H9 (cell line): Measurements from ENCODE around the gene UBXN10. TPM values are rescaled to one million over a fixed set of nuclear protein-coding genes. Genes with fewer than 3 reads are reported as not detected.

Experiments
- DNase-seq: peaks from one replicate; pipeline ENCODE4 v3.0.0-alpha.2; 2017
- H2AFZ ChIP-seq: one replicate; pipeline ENCODE4 v1.6.1; 2013; ENCODE audit warnings: mild to moderate bottlenecking, low read length, control low read depth, moderate library complexity
- H2AK5ac ChIP-seq: 2 replicates; pipeline ENCODE4 v1.6.1; 2013; ENCODE audit warnings: low read length, control low read depth, mixed read lengths; ENCODE audit not compliant: insufficient read length
- H2BK120ac ChIP-seq: one replicate; pipeline ENCODE4 v1.6.1; 2013; ENCODE audit warnings: low read depth, mild to moderate bottlenecking, low read length, control low read depth, inconsistent platforms; ENCODE audit not compliant: poor library complexity, severe bottlenecking
- H2BK12ac ChIP-seq: 2 replicates; pipeline ENCODE4 v1.6.1; 2013; ENCODE audit warnings: low read length, control low read depth, mixed read lengths, low read depth; ENCODE audit not compliant: insufficient read length
- H2BK15ac ChIP-seq: 2 replicates; pipeline ENCODE4 v1.6.1; 2013; ENCODE audit warnings: low read depth, low read length, control low read depth
- H2BK20ac ChIP-seq: one replicate; pipeline ENCODE4 v1.6.1; 2013; ENCODE audit warnings: low read depth, mild to moderate bottlenecking, low read length, control low read depth, inconsistent platforms; ENCODE audit not compliant: poor library complexity, severe bottlenecking
- H2BK5ac ChIP-seq: 2 replicates; pipeline ENCODE4 v1.6.1; 2013; ENCODE audit warnings: low read length, control low read depth, mixed read lengths; ENCODE audit not compliant: insufficient read length
- H3K14ac ChIP-seq: 2 replicates; pipeline ENCODE4 v1.6.1; 2013; ENCODE audit warnings: low read length, control low read depth; ENCODE audit not compliant: insufficient read depth
- H3K18ac ChIP-seq: 2 replicates; pipeline ENCODE4 v1.6.1; 2013; ENCODE audit warnings: low read depth, mild to moderate bottlenecking, mixed read lengths, low read length, control low read depth; ENCODE audit not compliant: insufficient read length
- H3K23ac ChIP-seq: 2 replicates; pipeline ENCODE4 v1.6.1; 2013; ENCODE audit warnings: low read length, control low read depth, mixed read lengths, low read depth; ENCODE audit not compliant: insufficient read length
- H3K23me2 ChIP-seq: 2 replicates; pipeline ENCODE4 v1.6.1; 2013; ENCODE audit warnings: low read depth, mild to moderate bottlenecking, mixed read lengths, low read length, control low read depth; ENCODE audit not compliant: insufficient read length, poor library complexity, severe bottlenecking
- H3K27ac ChIP-seq: 2 replicates; pipeline ENCODE4 v1.5.1; 2013; ENCODE audit warnings: low read length, control low read depth, mixed read lengths, low read depth; ENCODE audit not compliant: insufficient read length
- H3K27me3 ChIP-seq: 2 replicates; pipeline ENCODE4 v1.6.1; 2013; ENCODE audit warnings: low read length, control low read depth, inconsistent platforms; ENCODE audit not compliant: insufficient read depth
- H3K4ac ChIP-seq: 2 replicates; pipeline ENCODE4 v1.6.1; 2013; ENCODE audit warnings: low read depth, mild to moderate bottlenecking, control low read depth, inconsistent platforms, low read length, moderate library complexity
- H3K4me1 ChIP-seq: 2 replicates; pipeline ENCODE4 v1.6.1; 2013; ENCODE audit warnings: low read length, control low read depth, inconsistent platforms; ENCODE audit not compliant: insufficient read depth
- H3K4me2 ChIP-seq: 2 replicates; pipeline ENCODE4 v1.6.1; 2013; ENCODE audit warnings: low read length, control low read depth, mixed read lengths; ENCODE audit not compliant: insufficient read length, insufficient read depth
- H3K56ac ChIP-seq: 2 replicates; pipeline ENCODE4 v1.6.1; 2013; ENCODE audit warnings: low read depth, mild to moderate bottlenecking, mixed read lengths, low read length, control low read depth; ENCODE audit not compliant: insufficient read length
- H3K79me1 ChIP-seq: 2 replicates; pipeline ENCODE4 v1.6.1; 2013; ENCODE audit warnings: low read depth, mild to moderate bottlenecking, moderate library complexity, low read length, control low read depth, inconsistent platforms; ENCODE audit not compliant: insufficient read depth, poor library complexity, severe bottlenecking
- H3K79me2 ChIP-seq: 2 replicates; pipeline ENCODE4 v1.6.1; 2013; ENCODE audit warnings: low read length, control low read depth, inconsistent platforms; ENCODE audit not compliant: insufficient read depth
- H3K9ac ChIP-seq: 2 replicates; pipeline ENCODE4 v1.6.1; 2013; ENCODE audit warnings: low read length, control low read depth, mixed read lengths; ENCODE audit not compliant: insufficient read length; ENCODE audit errors: extremely low read depth
- H3K9me3 ChIP-seq: one replicate; pipeline ENCODE4 v1.6.1; 2013; ENCODE audit warnings: low read depth, low read length, inconsistent platforms; ENCODE audit not compliant: control insufficient read depth
- H3T11ph ChIP-seq: one replicate; pipeline ENCODE4 v1.6.1; 2013; ENCODE audit warnings: mild to moderate bottlenecking, low read length, control low read depth, inconsistent platforms
- H4K20me1 ChIP-seq: one replicate; pipeline ENCODE4 v1.6.1; 2013; ENCODE audit not compliant: control insufficient read depth, insufficient read length, insufficient read depth
- H4K5ac ChIP-seq: 2 replicates; pipeline ENCODE4 v1.6.1; 2013; ENCODE audit warnings: low read depth, mild to moderate bottlenecking, mixed read lengths, low read length, control low read depth; ENCODE audit not compliant: insufficient read length
- H4K8ac ChIP-seq: replicated peaks from 2 replicates; pipeline ENCODE4 v1.6.1; 2013; ENCODE audit warnings: low read length, control low read depth, mixed read lengths, low read depth; ENCODE audit not compliant: insufficient read length
- H4K91ac ChIP-seq: 2 replicates; pipeline ENCODE4 v1.6.1; 2013; ENCODE audit warnings: low read depth, mild to moderate bottlenecking, moderate library complexity, mixed read lengths, low read length, control low read depth; ENCODE audit not compliant: insufficient read length
- H3K27ac Mint-ChIP-seq, 3 experiments: 2 replicates in 2 of 3; 3 replicates in 1 of 3; pipeline ENCODE4 v1.8.0; 2020 to 2021; ENCODE audit warnings: mixed read lengths in 3 of 3, mild to moderate bottlenecking in 1 of 3, moderate library complexity in 1 of 3
- H3K27me3 Mint-ChIP-seq: 2 replicates; pipeline ENCODE4 v1.8.0; 2021; ENCODE audit warnings: low read depth, mild to moderate bottlenecking, moderate library complexity, mixed read lengths
- H3K36me3 Mint-ChIP-seq, 3 experiments: 2 replicates in 2 of 3; 3 replicates in 1 of 3; pipeline ENCODE4 v1.8.0; 2020 to 2021; ENCODE audit warnings: low read depth in 3 of 3, mixed read lengths in 3 of 3; ENCODE audit not compliant: insufficient read depth in 1 of 3
- H3K4me1 Mint-ChIP-seq, 2 experiments: 2 replicates each; pipeline ENCODE4 v1.8.0; 2020; ENCODE audit warnings: mixed read lengths in 2 of 2
- H3K4me3 Mint-ChIP-seq, 2 experiments: 2 replicates in 1 of 2; 3 replicates in 1 of 2; pipeline ENCODE4 v1.8.0; 2020 to 2021; ENCODE audit warnings: mild to moderate bottlenecking in 2 of 2, mixed read lengths in 2 of 2, moderate library complexity in 1 of 2
- H3K9me3 Mint-ChIP-seq, 2 experiments: 2 replicates in 1 of 2; 3 replicates in 1 of 2; pipeline ENCODE4 v1.8.0; 2020; ENCODE audit warnings: mild to moderate bottlenecking in 2 of 2, mixed read lengths in 2 of 2, moderate library complexity in 1 of 2
- CTCF ChIP-seq: fragments of 200-600 bp; sonication (generic); conservative IDR thresholded peaks from 3 replicates; pipeline ENCODE4 v1.8.0; 2021; ENCODE audit warnings: antibody characterized with exemption, mild to moderate bottlenecking
- WGBS: extraction: QIAGEN DNeasy Blood & Tissue Kit; methylation state at CpG from one replicate; pipeline ENCODE4 v1.1.7; 2013; ENCODE audit warnings: missing lambda C conversion rate, low lambda C conversion rate, mixed read lengths; ENCODE audit not compliant: insufficient read length; ENCODE audit errors: extremely low coverage; 5-methylcytosine and 5-hydroxymethylcytosine counted together
- total RNA-seq: library from RNA; stranded (reverse); gene quantifications from 2 replicates; pipeline ENCODE4 v1.2.1, GENCODE V29; 2021

Gene UBXN10
- total RNA-seq, 1 experiment from 2014 or later, result 0.59 TPM

- no peaks in the 10 kb centered on the region for H3K79me2 ChIP-seq
- no peaks in the 10 kb centered on the region for H3K23me2 ChIP-seq
- no peak overlapping the region for H3K56ac ChIP-seq
- no peak overlapping the region for H3K4me2 ChIP-seq
- H3K27me3 Mint-ChIP-seq, result peaks cover 47% of the 10 kb centered on the region
- H3K4me3 Mint-ChIP-seq, result no peak overlapping the region
- H3K9me3 ChIP-seq, result no peaks in the 10 kb centered on the region
- no peak for TF ChIP-seq CTCF
- no peak overlapping the region; a peak in 1 of 7 replicates for H3K27ac Mint-ChIP-seq
- H3K27ac ChIP-seq, result no peak overlapping the region
- H3T11ph ChIP-seq, result no peak overlapping the region
- no peak overlapping the region for H2BK12ac ChIP-seq
- no peaks in the 10 kb centered on the region for H4K20me1 ChIP-seq
- H3K9me3 Mint-ChIP-seq, result no peaks in the 10 kb centered on the region
- no peak overlapping the region for H2BK15ac ChIP-seq
- H4K5ac ChIP-seq, result no peak overlapping the region
- WGBS, result no CpG with 5 or more reads among the region's 2 CpGs
- H3K14ac ChIP-seq, result no peak overlapping the region
- H3K4me1 Mint-ChIP-seq, result peaks cover 4 to 14% of the 10 kb centered on the region in 2 experiments
- no peak overlapping the region for H4K91ac ChIP-seq
- H4K8ac ChIP-seq, result no peak overlapping the region
- H3K36me3 Mint-ChIP-seq, result no peaks in the 10 kb centered on the region
- no peak overlapping the region for H3K18ac ChIP-seq
- no peaks in the 10 kb centered on the region for H3K79me1 ChIP-seq
- H3K9ac ChIP-seq, result no peak overlapping the region
- H3K4me1 ChIP-seq, result no peaks in the 10 kb centered on the region
- H3K27me3 ChIP-seq, result peaks cover 2% of the 10 kb centered on the region; the same call in 1 of the 2 replicates
- H2BK120ac ChIP-seq, result no peak overlapping the region
- no peak overlapping the region for H3K23ac ChIP-seq
- H2BK20ac ChIP-seq, result no peak overlapping the region
- no peak overlapping the region for H3K4ac ChIP-seq
- H2BK5ac ChIP-seq, result no peak overlapping the region
- H2AK5ac ChIP-seq, result no peak overlapping the region
- H2AFZ ChIP-seq, result no peak overlapping the region
- DNase-seq, result no peak
Measured at GRCh38 chr1:20223106-20223505, 37.2 kb downstream of the UBXN10 start.
